ENCODE data around the gene HSPB6.
"Not testable (repeated sequence)": the region's sequence is repeated elsewhere in the genome, so short reads cannot be mapped to it uniquely, and the experiment has no call there.

Gene HSPB6

GRCh38 chr19:35777961-35778360, 21.1 kb upstream of the HSPB6 start:
- H3K9me3 Mint-ChIP-seq (ENCODE audit: low read depth) = no peaks in the 10 kb centered on the region
- no peak overlapping the region for H3K27ac Mint-ChIP-seq
- H3K4me3 Mint-ChIP-seq = no peak overlapping the region
- H3K36me3 Mint-ChIP-seq = no peaks in the 10 kb centered on the region
- peaks cover 7% of the 10 kb centered on the region for H3K4me1 Mint-ChIP-seq (ENCODE audit: low read depth)
- no peaks in the 10 kb centered on the region for H3K27me3 Mint-ChIP-seq

DNA sequence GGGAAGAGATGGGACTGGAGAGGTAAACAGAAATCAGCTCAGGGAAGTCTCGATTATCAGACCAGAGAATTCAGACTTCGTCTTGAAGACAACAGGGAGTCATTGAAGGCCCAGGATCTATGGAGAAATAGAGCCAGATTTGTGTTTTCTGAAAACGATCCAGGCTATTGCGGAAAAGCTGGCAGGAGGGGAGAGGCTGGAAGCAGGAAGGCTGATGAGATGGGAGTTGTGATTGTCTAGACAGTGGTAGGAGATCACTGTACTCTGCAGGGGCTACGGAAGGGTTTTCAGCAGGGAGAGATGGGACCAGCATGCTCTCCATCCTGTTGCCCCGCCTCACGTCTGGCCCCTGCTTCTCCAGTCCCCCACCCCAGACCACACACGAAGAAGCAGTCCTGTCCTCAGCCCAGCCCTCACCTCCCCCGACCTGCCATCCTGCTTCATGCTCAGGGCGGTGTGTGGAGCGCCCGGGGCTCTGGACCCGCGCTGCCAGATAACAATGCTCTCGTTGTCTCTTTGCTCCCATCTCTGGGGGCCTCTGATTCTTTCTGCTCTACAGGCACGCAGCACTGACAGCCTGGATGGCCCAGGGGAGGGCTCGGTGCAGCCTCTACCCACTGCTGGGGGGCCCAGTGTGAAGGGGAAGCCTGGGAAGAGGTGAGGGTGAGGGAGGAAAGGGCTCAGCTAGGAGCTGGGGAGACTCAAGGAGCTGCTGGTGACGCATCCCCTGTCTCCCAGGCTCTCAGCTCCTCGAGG, 20.4 kb upstream of the HSPB6 start:
- H3K4me1 Mint-ChIP-seq (ENCODE audit: low read depth) = peaks cover 7% of the 10 kb centered on the region
- H3K27ac Mint-ChIP-seq = no peak overlapping the region
- no peaks in the 10 kb centered on the region for H3K9me3 Mint-ChIP-seq (ENCODE audit: low read depth)
- H3K36me3 Mint-ChIP-seq = no peaks in the 10 kb centered on the region
- H3K27me3 Mint-ChIP-seq = no peaks in the 10 kb centered on the region
- peak overlapping the region; percentile 11 for H3K4me3 Mint-ChIP-seq

- H3K9me3 Mint-ChIP-seq (ENCODE audit: low read depth) = no peaks in the 10 kb centered on the region
- peak overlapping the region; percentile 77 for H3K4me3 Mint-ChIP-seq
Observed at GRCh38 chr19:35776102-35776788, 19.4 kb upstream of the HSPB6 start.

GRCh38 chr19:35775298-35776101, 18.7 kb upstream of the HSPB6 start, which contains the start of gene ARHGAP33:
TSS of gene ARHGAP33 (plus strand) at chr19:35775564. CDS start at chr19:35775659, 95 bp downstream.
- Mint-ChIP-seq H3K4me1 (ENCODE audit: low read depth) (peaks cover 7% of the 10 kb centered on the region), H3K9me3 (ENCODE audit: low read depth) (no peaks in the 10 kb centered on the region), H3K4me3 (peak within 1 kb of the TSS; percentile 83), H3K27me3 (no peaks in the 10 kb centered on the region), H3K27ac (no peak within 1 kb of the TSS), H3K36me3 (no peaks in the 10 kb centered on the region)

More at GRCh38 chr19:35776102-35776788, 19.4 kb upstream of the HSPB6 start:
- H3K36me3 Mint-ChIP-seq = no peaks in the 10 kb centered on the region
- H3K27me3 Mint-ChIP-seq = no peaks in the 10 kb centered on the region
- no peak overlapping the region for H3K27ac Mint-ChIP-seq
- peaks cover 7% of the 10 kb centered on the region for H3K4me1 Mint-ChIP-seq (ENCODE audit: low read depth)

GRCh38 chr19:35775046-35775297, 18.1 kb upstream of the HSPB6 start:
- H3K4me1 Mint-ChIP-seq (ENCODE audit: low read depth) = peaks cover 7% of the 10 kb centered on the region
- no peaks in the 10 kb centered on the region for H3K9me3 Mint-ChIP-seq (ENCODE audit: low read depth)
- no peaks in the 10 kb centered on the region for H3K36me3 Mint-ChIP-seq
- H3K27me3 Mint-ChIP-seq = no peaks in the 10 kb centered on the region
- no peak overlapping the region for H3K27ac Mint-ChIP-seq
- H3K4me3 Mint-ChIP-seq = peak overlapping the region; percentile 83

DNA sequence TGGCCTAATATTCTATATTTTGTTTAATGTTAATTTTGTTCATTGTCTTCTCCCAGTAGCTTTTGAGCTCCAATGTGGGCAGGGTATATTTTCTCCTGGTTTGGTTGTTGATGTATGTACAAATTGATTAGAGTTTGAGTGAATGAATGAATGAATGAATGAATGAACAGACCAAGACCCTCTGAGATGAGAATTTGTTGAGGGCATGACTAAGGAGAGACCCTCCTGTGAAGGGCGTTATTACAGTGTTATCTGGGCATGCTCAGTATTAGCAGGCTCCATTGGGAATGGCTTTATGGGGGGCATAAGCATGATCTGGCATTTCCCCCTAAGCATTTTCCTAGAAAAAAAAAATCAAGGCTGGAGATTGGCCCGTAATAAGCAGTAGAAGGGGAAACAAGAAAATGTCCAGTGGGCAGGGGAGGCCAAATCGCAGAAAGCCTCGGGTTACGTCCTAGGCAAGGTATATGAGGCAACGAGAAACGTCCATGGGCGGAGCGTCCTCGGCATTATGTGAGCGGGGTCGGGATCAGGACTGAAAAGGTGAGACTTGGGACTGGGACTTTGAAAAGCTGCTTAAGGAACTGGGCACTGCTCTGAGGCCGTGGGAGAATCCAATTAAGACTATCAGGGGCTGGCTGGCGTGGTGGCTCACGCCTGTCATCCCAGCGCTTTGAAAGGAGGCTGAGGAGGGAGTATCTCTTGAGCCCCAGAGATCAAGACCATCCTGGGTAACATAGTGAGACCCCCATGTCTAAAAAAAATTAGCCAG, 17.6 kb upstream of the HSPB6 start:
- H3K27me3 Mint-ChIP-seq = no peaks in the 10 kb centered on the region
- H3K4me3 Mint-ChIP-seq = peak overlapping the region; percentile 83
- peaks cover 7% of the 10 kb centered on the region for H3K4me1 Mint-ChIP-seq (ENCODE audit: low read depth)
- H3K36me3 Mint-ChIP-seq = no peaks in the 10 kb centered on the region
- no peaks in the 10 kb centered on the region for H3K9me3 Mint-ChIP-seq (ENCODE audit: low read depth)
- no peak overlapping the region for H3K27ac Mint-ChIP-seq

DNA sequence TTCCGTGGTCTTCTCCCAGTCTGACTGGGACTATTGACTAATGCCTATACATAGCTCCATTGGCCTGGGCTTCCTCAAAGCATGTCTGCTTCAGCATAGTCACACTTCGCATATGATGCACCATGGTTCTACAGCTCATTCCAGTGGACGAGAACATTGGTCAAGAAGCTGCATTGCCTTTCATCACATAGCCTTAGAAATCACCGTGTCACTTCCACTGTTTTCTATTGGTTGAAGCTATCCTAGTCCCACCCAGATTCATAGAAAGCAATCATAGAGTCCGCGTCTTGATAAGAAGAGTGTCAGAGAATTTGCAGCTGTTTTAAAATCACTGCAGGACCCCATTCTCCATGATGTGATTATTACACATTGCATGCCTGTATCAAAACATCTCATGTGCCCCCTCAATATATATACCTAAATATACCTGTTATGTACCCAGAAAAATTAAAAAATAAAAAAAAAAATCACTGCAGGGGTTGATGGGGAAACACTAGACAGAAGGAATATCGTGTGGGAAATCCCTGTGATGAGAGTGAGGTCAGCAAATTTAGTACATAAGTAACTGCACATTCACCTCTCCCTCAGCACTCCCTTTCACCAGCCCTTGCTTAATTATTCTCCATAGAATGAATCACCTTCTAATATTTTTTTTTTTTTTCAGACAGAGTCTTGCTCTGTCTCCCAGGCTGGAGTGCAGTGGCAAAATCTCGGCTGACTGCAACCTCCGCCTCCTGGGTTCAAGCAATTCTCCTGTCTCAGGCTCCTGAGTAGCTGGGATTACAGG, 16.4 kb upstream of the HSPB6 start:
- Mint-ChIP-seq H3K27me3 (no peaks in the 10 kb centered on the region), H3K4me3 (no peak overlapping the region), H3K4me1 (ENCODE audit: low read depth) (peaks cover 7% of the 10 kb centered on the region), H3K9me3 (ENCODE audit: low read depth) (no peaks in the 10 kb centered on the region), H3K36me3 (no peaks in the 10 kb centered on the region), H3K27ac (no peak overlapping the region)

DNA sequence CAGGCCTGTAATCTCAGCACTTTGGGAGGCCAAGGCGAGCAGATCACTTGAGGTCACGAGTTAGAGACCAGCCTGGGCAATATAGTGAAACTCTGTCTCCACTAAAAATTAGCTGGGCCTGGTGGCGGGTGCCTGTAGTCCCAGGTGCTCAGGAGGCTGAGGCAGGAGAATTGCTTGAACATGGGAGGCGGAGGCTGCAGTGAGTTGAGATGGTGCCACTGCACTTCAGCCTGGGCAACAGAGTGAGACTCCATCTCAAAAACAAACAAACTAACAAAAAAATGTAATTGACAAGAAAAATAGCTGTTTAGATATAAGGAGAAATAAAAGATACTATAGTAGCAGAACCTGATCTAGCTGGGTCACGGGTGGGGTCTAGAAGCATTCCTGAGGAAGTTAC, 15.5 kb upstream of the HSPB6 start:
- not testable (repeated sequence) for H3K4me1 Mint-ChIP-seq (ENCODE audit: low read depth); H3K36me3 Mint-ChIP-seq; H3K4me3 Mint-ChIP-seq; H3K27ac Mint-ChIP-seq; H3K9me3 Mint-ChIP-seq (ENCODE audit: low read depth); H3K27me3 Mint-ChIP-seq

- Mint-ChIP-seq H3K4me3 (no peak overlapping the region), H3K9me3 (ENCODE audit: low read depth) (no peaks in the 10 kb centered on the region), H3K36me3 (no peaks in the 10 kb centered on the region), H3K27ac (no peak overlapping the region), H3K4me1 (ENCODE audit: low read depth) (no peaks in the 10 kb centered on the region), H3K27me3 (no peaks in the 10 kb centered on the region)
Observed at GRCh38 chr19:35768082-35768421, 11.2 kb upstream of the HSPB6 start.

DNA sequence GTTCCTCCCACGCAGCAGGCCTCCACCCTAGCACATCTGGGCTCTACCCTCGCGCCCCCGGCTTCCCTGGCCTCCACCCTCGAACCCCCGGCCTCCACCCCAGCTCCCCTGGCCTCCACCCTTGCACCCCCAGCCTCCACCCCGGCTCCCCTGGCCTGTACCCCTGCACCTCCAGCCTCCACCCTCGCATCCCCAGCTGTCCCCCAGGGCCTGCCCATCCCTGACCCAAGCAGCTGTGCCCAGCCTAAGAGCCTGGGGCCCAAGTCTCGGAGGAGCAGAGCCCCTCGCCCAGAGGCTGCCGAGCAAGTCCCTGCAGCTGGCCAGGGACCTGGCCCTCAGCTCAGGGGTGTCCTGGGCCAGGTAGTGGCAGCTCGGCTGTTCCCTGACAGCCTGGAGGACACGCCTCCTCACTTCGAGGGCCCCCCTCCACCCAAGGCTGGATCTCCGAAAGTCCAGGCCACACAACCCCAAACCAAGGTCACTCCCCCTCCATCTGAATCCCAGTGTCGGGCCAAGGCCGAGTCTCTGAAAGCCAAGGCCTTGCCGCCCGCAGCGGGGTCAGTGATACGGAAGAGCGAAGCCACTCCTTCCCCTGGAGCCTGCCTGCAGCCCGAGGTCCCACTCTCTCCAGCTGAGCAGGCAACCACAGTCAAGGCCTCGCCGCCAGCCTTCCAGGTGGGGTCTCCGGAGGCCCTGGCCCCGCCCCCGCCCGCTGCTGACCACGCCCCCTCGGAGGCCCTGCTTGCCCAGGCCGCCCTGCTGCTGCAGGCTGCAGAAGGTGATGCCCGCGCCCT, 10.7 kb upstream of the HSPB6 start:
- Mint-ChIP-seq H3K36me3 (no peaks in the 10 kb centered on the region), H3K4me3 (no peak overlapping the region), H3K4me1 (ENCODE audit: low read depth) (no peaks in the 10 kb centered on the region), H3K9me3 (ENCODE audit: low read depth) (no peaks in the 10 kb centered on the region), H3K27me3 (no peaks in the 10 kb centered on the region), H3K27ac (no peak overlapping the region)

- Mint-ChIP-seq H3K4me1 (ENCODE audit: low read depth) (no peaks in the 10 kb centered on the region), H3K27ac (no peak overlapping the region), H3K27me3 (no peaks in the 10 kb centered on the region), H3K36me3 (no peaks in the 10 kb centered on the region), H3K9me3 (ENCODE audit: low read depth) (no peaks in the 10 kb centered on the region), H3K4me3 (no peak overlapping the region)
Observed at GRCh38 chr19:35766571-35767104, 9.8 kb upstream of the HSPB6 start.

GRCh38 chr19:35764432-35765315, 7.8 kb upstream of the HSPB6 start:
- no peaks in the 10 kb centered on the region for H3K4me1 Mint-ChIP-seq (ENCODE audit: low read depth)
- no peaks in the 10 kb centered on the region for H3K9me3 Mint-ChIP-seq (ENCODE audit: low read depth)
- no peaks in the 10 kb centered on the region for H3K27me3 Mint-ChIP-seq
- H3K36me3 Mint-ChIP-seq = no peaks in the 10 kb centered on the region
- H3K4me3 Mint-ChIP-seq = no peak overlapping the region
- H3K27ac Mint-ChIP-seq = no peak overlapping the region
